ENCODE data around the gene RNF19B. TPM values are rescaled to one million over a fixed set of nuclear protein-coding genes. Genes with fewer than 3 reads are reported as not detected.
A peak's percentile ranks its signal among the peaks of the same experiment; 100 is the strongest.

RNF19B gene
- total RNA-seq, 1 experiment from 2014 or later = 22.5 TPM

GRCh38 chr1:32992489-32993323, 28.1 kb upstream of the RNF19B start:
- intact Hi-C loops (cut with micrococcal nuclease) = no loop called here
- no peak for TF ChIP-seq FOSL1 (IDR thresholded peaks at IDR 0.05; ENCODE audit: low read depth)
- peak; percentile 8 for TF ChIP-seq YY1 (IDR thresholded peaks at IDR 0.05; ENCODE audit: extremely low read depth, insufficient replicate concordance, low read depth, low read length)
- no peak for TF ChIP-seq JUND (IDR thresholded peaks at IDR 0.05)
- peak; percentile 36; the same call in 1 of the 2 replicates for TF ChIP-seq POLR2AphosphoS5 (IDR thresholded peaks at IDR 0.05; ENCODE audit: low read depth, low read length)
- peak; percentile 41; the same call in 1 of the 2 replicates for TF ChIP-seq SP1 (IDR thresholded peaks at IDR 0.05; ENCODE audit: low read depth)
- Histone ChIP-seq H3K4me2 (ENCODE audit: low read length) (peak overlapping the region; percentile 73), H3K27me3 (ENCODE audit: insufficient read depth, low read length) (no peaks in the 10 kb centered on the region), H2AFZ (ENCODE audit: low read depth, low read length, poor library complexity, severe bottlenecking) (no peak overlapping the region), H3K9ac (ENCODE audit: low read length) (peak overlapping the region; percentile 21), H3K4me3 (replicated peaks in 1 of 2; ENCODE audit: low read depth in 1 of 2, low read length in 2 of 2) (peak overlapping the region in 1 of 2 experiments; percentile 18; a peak in 2 of 4 replicates), H3K9me2 (ENCODE audit: insufficient read depth) (no peaks in the 10 kb centered on the region), H3K4me1 (ENCODE audit: control insufficient read depth in 1 of 2, insufficient read depth in 2 of 2, low read length in 2 of 2) (peaks cover 51 to 61% of the 10 kb centered on the region in 2 experiments), H3K27ac (ENCODE audit: low read depth, low read length) (peak overlapping the region; percentile 47), H3K79me2 (ENCODE audit: insufficient read depth, low read length) (no peaks in the 10 kb centered on the region), H3K9me3 (ENCODE audit: control insufficient read depth in 1 of 2, insufficient read depth in 1 of 2, low read depth in 1 of 2, low read length in 2 of 2) (no peaks in the 10 kb centered on the region), H4K20me1 (ENCODE audit: insufficient read depth) (no peaks in the 10 kb centered on the region), H3K36me3 (ENCODE audit: control insufficient read depth in 1 of 2, insufficient read depth in 2 of 2, low read length in 2 of 2) (no peaks in the 10 kb centered on the region)
- DNase-seq (ENCODE audit: low read depth, low spot score) (peak; percentile 71), ATAC-seq (peak; percentile 92)
- BruUV-seq (replicated peaks) = no TSS peak
- ChIA-PET CTCF (interaction anchor here (0.6 to 1.4 kb wide), 4 partner anchors 9 to 94 kb away, joined by 3 to 7 read pairs (median 4); no protein-coding TSS in a partner anchor), RAD21 (ENCODE audit: low non-redundant PET in 1 of 2, low total read pairs in 2 of 2, uncharacterized antibody in 2 of 2, unreplicated experiment in 2 of 2) (interaction anchor here (0.6 to 0.8 kb wide), 2 partner anchors 31 to 59 kb away, joined by 3 read pairs; no protein-coding TSS in a partner anchor), POLR2A (interaction anchor here (0.6 to 3.1 kb wide), 5 partner anchors 10 to 87 kb away, joined by 3 to 11 read pairs (median 5); partner anchors contain the start of gene RNF19B)

- BruUV-seq (replicated peaks) = no TSS peak
- POLR2A ChIA-PET = interaction anchor here (0.6 to 3.1 kb wide), 5 partner anchors 10 to 89 kb away, joined by 3 to 11 read pairs (median 5); partner anchors contain the start of gene RNF19B
- TF ChIP-seq SP1 (IDR thresholded peaks at IDR 0.05; ENCODE audit: low read depth) (no peak), ATF3 (IDR thresholded peaks at IDR 0.05) (no peak), REST (IDR thresholded peaks at IDR 0.05; ENCODE audit: low read depth) (no peak), YY1 (IDR thresholded peaks at IDR 0.05; ENCODE audit: extremely low read depth, insufficient replicate concordance, low read depth, low read length) (no peak)
- DNase-seq (ENCODE audit: low read depth, low spot score) (no peak), ATAC-seq (peak; percentile 16)
- H3K9me2 ChIP-seq (ENCODE audit: insufficient read depth) = no peaks in the 10 kb centered on the region
- H3K27ac ChIP-seq (ENCODE audit: low read depth, low read length) = peak overlapping the region; percentile 47
- RAD21 ChIA-PET (ENCODE audit: low non-redundant PET in 1 of 2, low total read pairs in 2 of 2, uncharacterized antibody in 2 of 2, unreplicated experiment in 2 of 2) = interaction anchor here (0.6 to 0.8 kb wide), 2 partner anchors 30 to 59 kb away, joined by 3 read pairs; no protein-coding TSS in a partner anchor
- peak overlapping the region in 1 of 2 experiments; percentile 18; a peak in 1 of 4 replicates for H3K4me3 ChIP-seq (replicated peaks in 1 of 2; ENCODE audit: low read depth in 1 of 2, low read length in 2 of 2)
- no peak overlapping the region for H2AFZ ChIP-seq (ENCODE audit: low read depth, low read length, poor library complexity, severe bottlenecking)
- H3K79me2 ChIP-seq (ENCODE audit: insufficient read depth, low read length) = no peaks in the 10 kb centered on the region
- no peaks in the 10 kb centered on the region for H3K9me3 ChIP-seq (ENCODE audit: control insufficient read depth in 1 of 2, insufficient read depth in 1 of 2, low read depth in 1 of 2, low read length in 2 of 2)
- no peaks in the 10 kb centered on the region for H4K20me1 ChIP-seq (ENCODE audit: insufficient read depth)
- H3K4me1 ChIP-seq (ENCODE audit: control insufficient read depth in 1 of 2, insufficient read depth in 2 of 2, low read length in 2 of 2) = peaks cover 51 to 59% of the 10 kb centered on the region in 2 experiments
- H3K36me3 ChIP-seq (ENCODE audit: control insufficient read depth in 1 of 2, insufficient read depth in 2 of 2, low read length in 2 of 2) = no peaks in the 10 kb centered on the region
- intact Hi-C loops (cut with micrococcal nuclease) = no loop called here
- peak overlapping the region; percentile 21; the same call in 1 of the 2 replicates for H3K9ac ChIP-seq (ENCODE audit: low read length)
- H3K4me2 ChIP-seq (ENCODE audit: low read length) = peak overlapping the region; percentile 73
- CTCF ChIA-PET = interaction anchor here (0.6 to 1.4 kb wide), 4 partner anchors 10 to 94 kb away, joined by 3 to 7 read pairs (median 4); no protein-coding TSS in a partner anchor
- no peaks in the 10 kb centered on the region for H3K27me3 ChIP-seq (ENCODE audit: insufficient read depth, low read length)
Observed at GRCh38 chr1:32991819-32992488, 27.3 kb upstream of the RNF19B start.

Measured in HCT116 (cell line).